ENCODE results near the gene MYO3B. TPM values are rescaled to one million over a fixed set of nuclear protein-coding genes. Genes with fewer than 3 reads are reported as not detected.
A peak's percentile ranks its signal among the peaks of the same experiment; 100 is the strongest.

MYO3B gene
- total RNA-seq, 1 donor from 2014 or later = not detected

DNA sequence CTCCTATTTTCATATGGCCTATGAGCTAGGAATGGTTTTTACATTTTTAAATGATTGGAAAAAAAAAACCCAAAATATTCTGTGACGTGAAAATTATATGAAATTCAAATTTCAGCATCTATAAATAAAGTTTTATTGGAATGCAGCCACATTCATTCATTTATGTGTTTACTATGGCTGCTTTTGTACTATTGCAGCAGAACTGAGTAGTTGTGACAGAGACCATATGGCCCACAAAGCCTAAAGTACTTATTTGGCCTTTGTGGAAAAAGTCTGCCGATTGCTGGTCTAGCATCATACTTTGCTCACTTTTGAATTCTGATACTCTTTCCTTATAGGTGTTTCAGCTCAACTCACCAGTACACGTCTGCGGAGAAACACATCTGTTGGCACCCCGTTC is 39.0 kb downstream of the MYO3B start:
- H3K4me1 ChIP-seq = peaks cover 10% of the 10 kb centered on the region
- ATAC-seq (no peak), DNase-seq (no peak)
- no peak overlapping the region for H3K27ac ChIP-seq
- H3K27me3 ChIP-seq (ENCODE audit: low read depth) = no peaks in the 10 kb centered on the region
- intact Hi-C loops (cut with DNase I) = no loop called here
- no peak overlapping the region for H3K4me3 ChIP-seq
- TF ChIP-seq, protein P1, sequence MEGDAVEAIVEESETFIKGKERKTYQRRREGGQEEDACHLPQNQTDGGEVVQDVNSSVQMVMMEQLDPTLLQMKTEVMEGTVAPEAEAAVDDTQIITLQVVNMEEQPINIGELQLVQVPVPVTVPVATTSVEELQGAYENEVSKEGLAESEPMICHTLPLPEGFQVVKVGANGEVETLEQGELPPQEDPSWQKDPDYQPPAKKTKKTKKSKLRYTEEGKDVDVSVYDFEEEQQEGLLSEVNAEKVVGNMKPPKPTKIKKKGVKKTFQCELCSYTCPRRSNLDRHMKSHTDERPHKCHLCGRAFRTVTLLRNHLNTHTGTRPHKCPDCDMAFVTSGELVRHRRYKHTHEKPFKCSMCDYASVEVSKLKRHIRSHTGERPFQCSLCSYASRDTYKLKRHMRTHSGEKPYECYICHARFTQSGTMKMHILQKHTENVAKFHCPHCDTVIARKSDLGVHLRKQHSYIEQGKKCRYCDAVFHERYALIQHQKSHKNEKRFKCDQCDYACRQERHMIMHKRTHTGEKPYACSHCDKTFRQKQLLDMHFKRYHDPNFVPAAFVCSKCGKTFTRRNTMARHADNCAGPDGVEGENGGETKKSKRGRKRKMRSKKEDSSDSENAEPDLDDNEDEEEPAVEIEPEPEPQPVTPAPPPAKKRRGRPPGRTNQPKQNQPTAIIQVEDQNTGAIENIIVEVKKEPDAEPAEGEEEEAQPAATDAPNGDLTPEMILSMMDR (IDR thresholded peaks at IDR 0.05) = no peak
- no peaks in the 10 kb centered on the region for H3K36me3 ChIP-seq
- no peaks in the 10 kb centered on the region for H3K9me3 ChIP-seq

DNA sequence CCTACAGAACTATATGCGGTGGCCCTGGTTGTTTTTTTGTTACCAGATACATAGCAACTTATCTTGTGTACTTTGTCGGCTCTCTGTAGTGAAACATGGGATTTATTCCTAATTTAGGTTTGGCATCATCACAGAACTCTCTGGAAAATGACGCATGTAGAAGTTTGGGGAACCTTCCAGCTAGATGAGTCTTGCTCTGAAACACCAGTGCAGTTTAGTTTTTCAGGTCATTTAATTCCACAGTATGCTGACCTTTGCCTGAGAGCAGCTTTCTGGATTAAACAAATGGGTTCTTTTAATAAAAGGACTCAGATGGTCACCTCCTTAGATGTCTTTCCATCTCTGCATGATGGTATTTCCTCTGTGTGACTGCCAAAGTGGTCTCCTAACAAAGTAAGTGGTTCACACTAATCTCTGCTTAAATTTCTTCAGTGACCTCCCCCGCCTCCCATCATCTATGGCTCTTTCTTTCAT is 39.9 kb downstream of the MYO3B start:
- Histone ChIP-seq H3K27me3 (ENCODE audit: low read depth) (no peaks in the 10 kb centered on the region), H3K4me1 (peaks cover 10% of the 10 kb centered on the region), H3K27ac (no peak overlapping the region), H3K9me3 (no peaks in the 10 kb centered on the region), H3K36me3 (no peaks in the 10 kb centered on the region), H3K4me3 (no peak overlapping the region)
- peak in 1 of 2 donors; percentile 25 for ATAC-seq
- intact Hi-C loops (cut with DNase I) = no loop called here
- TF ChIP-seq, protein P1 (IDR thresholded peaks at IDR 0.05) = no peak
- DNase-seq = no peak

DNA sequence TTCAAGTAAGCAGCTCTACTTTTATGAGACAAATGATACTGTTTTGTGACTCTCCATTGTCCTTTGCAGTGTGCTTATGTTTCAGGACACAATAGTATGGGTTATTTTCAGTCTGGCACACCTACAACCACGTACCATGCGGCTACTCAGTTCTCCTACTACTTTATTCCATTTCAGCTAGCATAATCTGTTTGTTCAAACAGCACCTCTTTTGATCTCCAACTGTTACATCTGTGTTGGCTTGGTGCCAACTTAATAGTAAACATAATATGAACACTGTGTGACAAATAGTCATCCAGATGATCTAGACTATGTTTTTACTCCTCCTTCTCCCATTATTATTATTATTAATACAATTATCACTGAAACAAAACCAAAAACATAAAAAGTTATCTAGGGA is 40.5 kb downstream of the MYO3B start:
- intact Hi-C loops (cut with DNase I) = no loop called here
- no peaks in the 10 kb centered on the region for H3K27me3 ChIP-seq (ENCODE audit: low read depth)
- ATAC-seq (no peak), DNase-seq (no peak)
- no peak overlapping the region for H3K4me3 ChIP-seq
- no peaks in the 10 kb centered on the region for H3K9me3 ChIP-seq
- no peak overlapping the region for H3K27ac ChIP-seq
- TF ChIP-seq, protein P1 (IDR thresholded peaks at IDR 0.05) = no peak
- no peaks in the 10 kb centered on the region for H3K36me3 ChIP-seq
- H3K4me1 ChIP-seq = peaks cover 5% of the 10 kb centered on the region

DNA sequence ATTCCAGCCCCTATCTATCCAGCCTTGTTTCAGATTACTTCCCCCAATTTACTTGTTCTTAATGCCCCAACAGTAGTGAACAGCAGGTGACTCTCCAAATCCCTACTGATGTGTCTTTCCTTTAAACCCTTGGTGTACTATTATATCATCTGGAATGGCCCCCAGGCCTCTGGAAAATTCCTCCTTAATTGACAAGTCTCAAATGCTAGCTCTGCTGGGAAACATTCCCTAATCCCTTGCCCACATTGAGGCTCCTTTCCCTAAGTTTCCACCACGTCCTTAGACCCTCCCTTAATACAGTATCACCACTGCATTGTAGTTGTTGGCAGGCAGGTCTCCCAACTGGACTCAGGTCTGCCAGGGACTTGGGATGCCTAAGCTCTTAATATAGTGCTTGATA is 41.0 kb downstream of the MYO3B start:
- H3K36me3 ChIP-seq = no peaks in the 10 kb centered on the region
- intact Hi-C loops (cut with DNase I) = no loop called here
- no peaks in the 10 kb centered on the region for H3K9me3 ChIP-seq
- no peak overlapping the region for H3K4me3 ChIP-seq
- ATAC-seq (no peak), DNase-seq (no peak)
- peaks cover 5% of the 10 kb centered on the region for H3K4me1 ChIP-seq
- TF ChIP-seq, protein P1 (IDR thresholded peaks at IDR 0.05) = no peak
- no peaks in the 10 kb centered on the region for H3K27me3 ChIP-seq (ENCODE audit: low read depth)
- no peak overlapping the region for H3K27ac ChIP-seq

DNA sequence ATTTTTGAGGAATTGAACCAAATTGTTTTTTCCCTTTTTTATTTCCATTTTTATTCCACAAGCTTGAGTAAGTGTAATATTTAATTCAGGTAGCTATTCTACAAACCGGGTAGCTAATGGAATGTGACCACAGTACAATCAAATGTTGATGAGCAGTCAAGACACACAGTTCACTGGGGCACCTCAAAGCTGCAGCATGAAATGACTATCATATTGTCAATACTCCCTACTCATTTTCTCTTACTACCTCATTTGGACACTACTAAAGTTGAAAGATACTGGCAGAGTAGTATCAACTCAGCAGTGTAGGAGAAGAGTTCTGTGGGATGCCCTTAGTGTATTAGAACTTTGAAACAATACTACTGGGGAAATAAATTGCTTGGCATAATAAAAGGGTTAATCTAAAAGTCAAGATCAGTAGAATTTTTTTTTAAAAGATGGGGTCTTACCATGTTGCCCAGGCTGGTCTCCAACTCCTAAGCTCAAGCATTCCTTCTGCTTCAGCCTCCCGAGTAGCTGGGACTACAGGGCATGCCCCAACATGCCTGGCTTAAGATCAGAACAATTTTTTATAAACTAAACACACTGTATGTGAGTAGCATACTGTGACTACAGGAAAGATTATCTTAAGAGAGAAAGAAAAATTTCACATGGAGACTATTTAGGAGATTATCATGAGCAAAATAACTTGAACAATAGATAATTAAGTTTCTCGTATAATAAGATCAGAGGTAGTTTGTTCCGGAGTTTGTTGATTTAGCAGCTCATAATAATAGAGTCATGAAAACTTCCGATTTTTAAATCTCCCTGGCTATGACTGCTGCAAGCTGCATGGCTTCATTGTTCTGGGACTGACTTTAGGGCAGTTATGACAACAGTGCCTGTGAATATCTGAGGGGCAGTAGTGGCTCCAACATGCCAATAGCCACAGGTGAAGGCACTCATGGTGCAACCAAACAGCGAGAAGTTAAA is 43.7 kb downstream of the MYO3B start:
- no peak for DNase-seq
- no peaks in the 10 kb centered on the region for H3K36me3 ChIP-seq
- peaks cover 5% of the 10 kb centered on the region for H3K4me1 ChIP-seq
- no peaks in the 10 kb centered on the region for H3K9me3 ChIP-seq
- peak in 1 of 2 donors; percentile 53 for ATAC-seq
- intact Hi-C loops (cut with DNase I) = no loop called here
- H3K27ac ChIP-seq = peak overlapping the region; percentile 38
- H3K27me3 ChIP-seq (ENCODE audit: low read depth) = no peaks in the 10 kb centered on the region
- no peak overlapping the region for H3K4me3 ChIP-seq
- TF ChIP-seq, protein P1 (IDR thresholded peaks at IDR 0.05) = no peak

All from lower lobe of right lung (tissue), 2 donors.